ENCODE measurements around the gene COL1A1. TPM values are rescaled to one million over a fixed set of nuclear protein-coding genes. Genes with fewer than 3 reads are reported as not detected.

COL1A1 gene
- total RNA-seq, 1 donor from 2014 or later: 1.1 TPM

DNA sequence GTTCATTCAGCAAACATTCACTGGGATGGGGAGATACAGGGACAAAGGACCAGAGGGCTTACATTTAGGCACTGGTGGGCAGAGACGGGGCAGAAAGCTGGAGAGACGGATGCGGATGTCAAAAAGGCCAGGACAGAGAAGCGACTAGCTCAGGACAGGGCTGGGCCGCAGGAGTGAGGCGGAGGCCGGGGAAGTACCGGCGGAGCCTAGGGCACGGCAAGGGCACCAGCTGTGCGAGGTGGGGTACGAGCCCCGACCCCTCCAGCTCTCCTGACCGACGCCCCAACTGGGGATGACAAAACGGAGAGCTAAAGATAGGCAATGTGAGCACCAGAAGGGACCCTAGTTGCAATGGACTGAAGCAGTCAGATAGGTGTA lies 39.5 kb downstream of the COL1A1 start:
- peaks cover 5% of the 10 kb centered on the region for H3K27me3 ChIP-seq
- no peaks in the 10 kb centered on the region for H3K9me3 Mint-ChIP-seq
- H3K79me2 ChIP-seq (ENCODE audit: low read depth): no peaks in the 10 kb centered on the region
- no peak overlapping the region for H3K27ac ChIP-seq
- H3K4me3 Mint-ChIP-seq: peak overlapping the region; percentile 86
- H3K9me3 ChIP-seq (ENCODE audit: low read depth): no peaks in the 10 kb centered on the region
- no peaks in the 10 kb centered on the region for H4K20me1 ChIP-seq (ENCODE audit: low read depth)
- H3K36me3 ChIP-seq: no peaks in the 10 kb centered on the region
- H3K4me1 Mint-ChIP-seq: peaks cover 20% of the 10 kb centered on the region
- H2AFZ ChIP-seq (replicated peaks): peak overlapping the region; percentile 75
- H3K4me3 ChIP-seq: peak overlapping the region; percentile 46
- peak overlapping the region; percentile 95 for H3K27ac Mint-ChIP-seq
- TF ChIP-seq EZH2phosphoT487 (IDR thresholded peaks at IDR 0.05): no peak
- no peak for TF ChIP-seq EZH2 (IDR thresholded peaks at IDR 0.05)
- TF ChIP-seq, protein P1, sequence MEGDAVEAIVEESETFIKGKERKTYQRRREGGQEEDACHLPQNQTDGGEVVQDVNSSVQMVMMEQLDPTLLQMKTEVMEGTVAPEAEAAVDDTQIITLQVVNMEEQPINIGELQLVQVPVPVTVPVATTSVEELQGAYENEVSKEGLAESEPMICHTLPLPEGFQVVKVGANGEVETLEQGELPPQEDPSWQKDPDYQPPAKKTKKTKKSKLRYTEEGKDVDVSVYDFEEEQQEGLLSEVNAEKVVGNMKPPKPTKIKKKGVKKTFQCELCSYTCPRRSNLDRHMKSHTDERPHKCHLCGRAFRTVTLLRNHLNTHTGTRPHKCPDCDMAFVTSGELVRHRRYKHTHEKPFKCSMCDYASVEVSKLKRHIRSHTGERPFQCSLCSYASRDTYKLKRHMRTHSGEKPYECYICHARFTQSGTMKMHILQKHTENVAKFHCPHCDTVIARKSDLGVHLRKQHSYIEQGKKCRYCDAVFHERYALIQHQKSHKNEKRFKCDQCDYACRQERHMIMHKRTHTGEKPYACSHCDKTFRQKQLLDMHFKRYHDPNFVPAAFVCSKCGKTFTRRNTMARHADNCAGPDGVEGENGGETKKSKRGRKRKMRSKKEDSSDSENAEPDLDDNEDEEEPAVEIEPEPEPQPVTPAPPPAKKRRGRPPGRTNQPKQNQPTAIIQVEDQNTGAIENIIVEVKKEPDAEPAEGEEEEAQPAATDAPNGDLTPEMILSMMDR (IDR thresholded peaks at IDR 0.05): no peak
- H3K4me1 ChIP-seq: peaks cover 17% of the 10 kb centered on the region
- H3K4me2 ChIP-seq: peak overlapping the region; percentile 78
- DNase-seq (ENCODE audit: low spot score): no peak
- H3K9ac ChIP-seq: no peak overlapping the region
- peaks cover 17% of the 10 kb centered on the region for H3F3A ChIP-seq (ENCODE audit: low read depth)
- H3K36me3 Mint-ChIP-seq: no peaks in the 10 kb centered on the region
- H3K27me3 Mint-ChIP-seq (ENCODE audit: insufficient read depth, low read depth): peaks cover 4% of the 10 kb centered on the region

DNA sequence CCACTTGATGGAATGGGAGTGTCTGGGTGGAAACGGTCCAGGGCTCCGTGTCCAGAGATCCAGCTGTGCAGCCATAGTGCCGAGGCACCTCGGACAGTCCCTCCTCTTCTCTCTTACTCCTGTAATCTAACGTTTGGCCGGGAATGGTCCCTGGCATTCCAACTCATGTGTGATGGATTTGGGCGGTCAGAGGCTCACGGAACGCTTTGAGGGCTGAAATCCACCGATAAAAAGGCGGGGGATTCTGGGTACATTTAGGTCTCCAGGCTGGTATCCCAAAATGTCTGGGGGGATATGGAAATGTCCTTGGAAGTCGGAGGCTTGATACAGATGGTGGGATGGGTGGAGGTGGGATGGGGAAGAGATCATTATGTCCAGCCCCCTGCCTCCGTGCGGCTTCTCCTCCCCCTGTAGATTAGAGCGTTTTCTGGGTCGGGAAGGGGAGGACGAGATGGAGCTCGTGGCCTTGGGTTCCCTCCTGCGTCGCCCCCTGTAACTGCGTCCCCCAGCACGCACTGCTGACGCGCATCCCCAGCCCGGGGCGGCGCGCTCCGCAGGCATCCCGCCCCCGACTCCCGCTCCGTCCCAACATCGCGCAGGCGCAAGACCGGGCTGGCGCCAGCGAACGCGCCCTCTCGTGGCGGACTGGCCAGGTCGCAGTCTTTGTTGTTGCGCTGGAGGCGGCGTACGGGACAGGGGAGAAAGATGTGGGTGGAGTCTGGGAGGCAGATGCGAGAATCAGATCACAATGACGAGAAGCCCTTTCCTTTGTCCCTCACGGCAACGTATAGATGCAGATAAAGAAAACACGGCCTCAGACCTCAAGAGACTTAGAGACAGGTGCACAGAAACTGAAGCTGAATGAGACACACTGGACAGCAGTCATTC lies 40.2 kb downstream of the COL1A1 start:
- Mint-ChIP-seq H3K9me3 (no peaks in the 10 kb centered on the region), H3K27ac (peak overlapping the region; percentile 95), H3K36me3 (no peaks in the 10 kb centered on the region), H3K27me3 (ENCODE audit: insufficient read depth, low read depth) (peaks cover 4% of the 10 kb centered on the region), H3K4me3 (peak overlapping the region; percentile 86), H3K4me1 (peaks cover 20% of the 10 kb centered on the region)
- peaks cover 17% of the 10 kb centered on the region for H3F3A ChIP-seq (ENCODE audit: low read depth)
- no peaks in the 10 kb centered on the region for H3K36me3 ChIP-seq
- H3K4me2 ChIP-seq: peak overlapping the region; percentile 78
- H4K20me1 ChIP-seq (ENCODE audit: low read depth): no peaks in the 10 kb centered on the region
- no peak overlapping the region for H3K27ac ChIP-seq
- no peak overlapping the region for H3K9ac ChIP-seq
- H3K4me3 ChIP-seq: peak overlapping the region; percentile 46
- peaks cover 5% of the 10 kb centered on the region for H3K27me3 ChIP-seq
- no peaks in the 10 kb centered on the region for H3K79me2 ChIP-seq (ENCODE audit: low read depth)
- H2AFZ ChIP-seq (replicated peaks): peak overlapping the region; percentile 75
- DNase-seq (ENCODE audit: low spot score): peak; percentile 97
- H3K9me3 ChIP-seq (ENCODE audit: low read depth): no peaks in the 10 kb centered on the region
- TF ChIP-seq EZH2phosphoT487 (IDR thresholded peaks at IDR 0.05): no peak
- no peak for TF ChIP-seq EZH2 (IDR thresholded peaks at IDR 0.05)
- TF ChIP-seq, protein P1 (IDR thresholded peaks at IDR 0.05): peak; percentile 94
- H3K4me1 ChIP-seq: peaks cover 17% of the 10 kb centered on the region

DNA sequence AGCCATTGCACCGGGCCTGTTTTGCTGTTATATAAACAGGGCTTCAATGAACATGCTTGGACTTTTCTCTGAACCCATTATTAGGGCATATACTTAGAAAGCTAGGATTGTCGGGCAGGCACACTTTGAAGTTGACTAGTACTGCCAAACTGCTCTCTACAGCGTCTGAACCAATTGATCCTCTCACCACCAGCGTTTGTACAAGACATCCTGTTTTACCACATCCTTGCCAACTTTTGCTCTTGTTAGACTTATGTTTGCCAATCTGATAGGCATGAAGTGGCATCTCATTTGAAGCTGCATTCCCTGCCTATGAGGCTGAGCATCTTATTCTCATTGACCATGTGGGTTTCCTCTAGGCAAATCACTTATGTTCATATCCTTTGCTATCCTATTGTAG lies 43.5 kb downstream of the COL1A1 start:
- Histone ChIP-seq H3K27me3 (peaks cover 5% of the 10 kb centered on the region), H3K9ac (no peak overlapping the region), H3K27ac (no peak overlapping the region), H3K4me3 (no peak overlapping the region), H3K4me2 (no peak overlapping the region), H3K4me1 (peaks cover 20% of the 10 kb centered on the region), H3F3A (ENCODE audit: low read depth) (peaks cover 17% of the 10 kb centered on the region), H3K79me2 (ENCODE audit: low read depth) (no peaks in the 10 kb centered on the region), H2AFZ (replicated peaks) (peak overlapping the region; percentile 7), H3K36me3 (no peaks in the 10 kb centered on the region), H3K9me3 (ENCODE audit: low read depth) (no peaks in the 10 kb centered on the region), H4K20me1 (ENCODE audit: low read depth) (no peaks in the 10 kb centered on the region)
- Mint-ChIP-seq H3K27me3 (ENCODE audit: insufficient read depth, low read depth) (no peaks in the 10 kb centered on the region), H3K27ac (no peak overlapping the region), H3K36me3 (no peaks in the 10 kb centered on the region), H3K4me3 (no peak overlapping the region), H3K9me3 (no peaks in the 10 kb centered on the region), H3K4me1 (peaks cover 25% of the 10 kb centered on the region)
- no peak for DNase-seq (ENCODE audit: low spot score)
- no peak for TF ChIP-seq EZH2 (IDR thresholded peaks at IDR 0.05)
- TF ChIP-seq, protein P1 (IDR thresholded peaks at IDR 0.05): no peak
- no peak for TF ChIP-seq EZH2phosphoT487 (IDR thresholded peaks at IDR 0.05)

Measured in neural progenitor cell (in vitro differentiated cells).